Mesothelial cell of epicardium (in vitro differentiated cells): ENCODE results near the gene CD37. TPM values are rescaled to one million over a fixed set of nuclear protein-coding genes. Genes with fewer than 3 reads are reported as not detected.

Source experiments
- DNase-seq, 2 experiments: peaks; one replicate each; pipeline ENCODE4 v3.0.0; 2021; ENCODE audit warnings: low spot score in 2 of 2; ENCODE audit not compliant: unreplicated experiment in 2 of 2
- H3K27ac Mint-ChIP-seq: 2 replicates; pipeline ENCODE4 v1.8.0; 2021; ENCODE audit warnings: mixed read lengths
- H3K27me3 Mint-ChIP-seq: 2 replicates; pipeline ENCODE4 v1.8.0; 2021; ENCODE audit warnings: low read depth, mixed read lengths
- H3K36me3 Mint-ChIP-seq: 2 replicates; pipeline ENCODE4 v1.8.0; 2021; ENCODE audit warnings: mixed read lengths
- H3K4me1 Mint-ChIP-seq: 2 replicates; pipeline ENCODE4 v1.8.0; 2021; ENCODE audit warnings: mixed read lengths
- H3K4me3 Mint-ChIP-seq: 2 replicates; pipeline ENCODE4 v1.8.0; 2021; ENCODE audit warnings: mild to moderate bottlenecking, moderate library complexity, mixed read lengths
- H3K9me3 Mint-ChIP-seq: 2 replicates; pipeline ENCODE4 v1.8.0; 2021; ENCODE audit warnings: mixed read lengths
- total RNA-seq: library from RNA; stranded (reverse); gene quantifications from 3 replicates; pipeline ENCODE4 v1.2.1, GENCODE V29; 2021
- TF ChIP-seq, protein P1 (sequence below): fragments of 200-600 bp; sonication (generic); IDR thresholded peaks from one replicate; pipeline ENCODE4 v1.5.0; 2021; ENCODE audit warnings: antibody characterized with exemption; ENCODE audit not compliant: unreplicated experiment

The CD37 gene
- total RNA-seq, 1 donor from 2014 or later, result not detected

DNA sequence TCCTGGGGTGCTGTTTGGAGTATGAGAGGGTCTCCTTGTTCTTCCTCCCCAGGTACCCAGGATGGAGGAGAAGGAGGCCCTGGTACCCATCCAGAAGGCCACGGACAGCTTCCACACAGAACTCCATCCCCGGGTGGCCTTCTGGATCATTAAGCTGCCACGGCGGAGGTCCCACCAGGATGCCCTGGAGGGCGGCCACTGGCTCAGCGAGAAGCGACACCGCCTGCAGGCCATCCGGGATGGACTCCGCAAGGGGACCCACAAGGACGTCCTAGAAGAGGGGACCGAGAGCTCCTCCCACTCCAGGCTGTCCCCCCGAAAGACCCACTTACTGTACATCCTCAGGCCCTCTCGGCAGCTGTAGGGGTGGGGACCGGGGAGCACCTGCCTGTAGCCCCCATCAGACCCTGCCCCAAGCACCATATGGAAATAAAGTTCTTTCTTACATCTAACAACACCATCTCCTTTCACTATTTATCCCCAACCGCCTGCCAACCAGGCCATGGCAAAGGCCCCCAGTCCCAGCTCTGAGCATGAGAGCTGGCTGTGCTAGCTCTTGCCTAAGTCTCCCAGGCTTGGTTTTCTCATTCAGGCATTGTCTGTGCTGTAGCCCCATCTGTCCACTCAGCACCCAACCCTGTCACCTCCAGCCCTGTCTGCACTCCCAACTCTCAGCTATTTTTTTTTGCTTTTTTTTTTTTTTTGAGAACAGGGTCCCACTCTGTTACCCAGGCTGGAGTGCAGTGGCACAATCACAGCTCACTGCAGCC, 39.6 kb downstream of the CD37 start:
- no peak overlapping the region for H3K27ac Mint-ChIP-seq
- H3K4me3 Mint-ChIP-seq, result no peak overlapping the region
- no peaks in the 10 kb centered on the region for H3K4me1 Mint-ChIP-seq
- H3K36me3 Mint-ChIP-seq, result peaks cover 10% of the 10 kb centered on the region
- H3K9me3 Mint-ChIP-seq, result peaks cover 5% of the 10 kb centered on the region
- peaks cover 19% of the 10 kb centered on the region for H3K27me3 Mint-ChIP-seq
- DNase-seq, result no peak
- TF ChIP-seq, protein P1, sequence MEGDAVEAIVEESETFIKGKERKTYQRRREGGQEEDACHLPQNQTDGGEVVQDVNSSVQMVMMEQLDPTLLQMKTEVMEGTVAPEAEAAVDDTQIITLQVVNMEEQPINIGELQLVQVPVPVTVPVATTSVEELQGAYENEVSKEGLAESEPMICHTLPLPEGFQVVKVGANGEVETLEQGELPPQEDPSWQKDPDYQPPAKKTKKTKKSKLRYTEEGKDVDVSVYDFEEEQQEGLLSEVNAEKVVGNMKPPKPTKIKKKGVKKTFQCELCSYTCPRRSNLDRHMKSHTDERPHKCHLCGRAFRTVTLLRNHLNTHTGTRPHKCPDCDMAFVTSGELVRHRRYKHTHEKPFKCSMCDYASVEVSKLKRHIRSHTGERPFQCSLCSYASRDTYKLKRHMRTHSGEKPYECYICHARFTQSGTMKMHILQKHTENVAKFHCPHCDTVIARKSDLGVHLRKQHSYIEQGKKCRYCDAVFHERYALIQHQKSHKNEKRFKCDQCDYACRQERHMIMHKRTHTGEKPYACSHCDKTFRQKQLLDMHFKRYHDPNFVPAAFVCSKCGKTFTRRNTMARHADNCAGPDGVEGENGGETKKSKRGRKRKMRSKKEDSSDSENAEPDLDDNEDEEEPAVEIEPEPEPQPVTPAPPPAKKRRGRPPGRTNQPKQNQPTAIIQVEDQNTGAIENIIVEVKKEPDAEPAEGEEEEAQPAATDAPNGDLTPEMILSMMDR, result no peak

DNA sequence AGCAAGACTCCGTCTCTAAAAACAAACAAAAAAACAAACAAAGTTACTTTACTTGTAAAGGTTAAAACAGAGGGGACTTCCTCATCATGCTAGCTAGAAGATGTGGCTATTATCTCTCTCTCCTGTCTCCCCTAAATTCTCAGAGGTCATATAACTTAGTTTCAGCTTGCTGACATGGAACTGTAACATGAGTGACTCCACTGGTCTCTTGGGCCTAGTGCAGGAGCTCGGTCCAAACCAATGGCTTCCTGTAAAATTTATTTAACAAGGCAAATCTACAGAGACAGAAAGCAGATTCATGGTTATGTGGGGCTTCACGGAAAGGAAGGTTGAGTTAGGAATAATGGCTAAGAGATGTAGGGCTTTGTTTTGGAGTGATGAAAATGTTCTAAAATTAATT, 43.3 kb downstream of the CD37 start:
- H3K9me3 Mint-ChIP-seq, result peaks cover 11% of the 10 kb centered on the region
- no peaks in the 10 kb centered on the region for H3K4me1 Mint-ChIP-seq
- DNase-seq, result no peak
- no peak overlapping the region for H3K27ac Mint-ChIP-seq
- peaks cover 19% of the 10 kb centered on the region for H3K27me3 Mint-ChIP-seq
- no peak overlapping the region for H3K4me3 Mint-ChIP-seq
- TF ChIP-seq, protein P1, result no peak
- peaks cover 5% of the 10 kb centered on the region for H3K36me3 Mint-ChIP-seq

DNA sequence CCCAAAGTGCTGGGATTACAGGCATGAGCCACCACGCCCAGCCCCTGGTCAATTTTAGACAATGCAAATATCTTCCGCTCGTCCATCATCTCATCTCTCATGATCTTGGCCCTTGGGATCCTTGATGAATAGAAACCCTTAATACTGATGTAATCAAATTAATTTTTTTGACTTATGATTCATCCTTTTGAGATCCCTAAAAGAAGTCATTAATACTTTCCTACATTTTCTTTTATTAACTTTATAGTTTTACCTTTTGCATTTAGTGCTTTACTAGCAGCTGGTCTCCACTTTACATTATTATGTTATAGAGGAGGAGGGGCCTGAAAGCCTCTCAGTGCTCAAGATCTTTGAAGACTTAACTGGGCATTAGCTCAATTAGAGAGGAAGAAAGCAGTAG, 45.2 kb downstream of the CD37 start:
- Mint-ChIP-seq H3K36me3 (peaks cover 5% of the 10 kb centered on the region), H3K27ac (no peak overlapping the region), H3K4me1 (no peaks in the 10 kb centered on the region), H3K9me3 (peaks cover 15% of the 10 kb centered on the region), H3K4me3 (no peak overlapping the region), H3K27me3 (peaks cover 14% of the 10 kb centered on the region)
- no peak for DNase-seq
- TF ChIP-seq, protein P1, result no peak

DNA sequence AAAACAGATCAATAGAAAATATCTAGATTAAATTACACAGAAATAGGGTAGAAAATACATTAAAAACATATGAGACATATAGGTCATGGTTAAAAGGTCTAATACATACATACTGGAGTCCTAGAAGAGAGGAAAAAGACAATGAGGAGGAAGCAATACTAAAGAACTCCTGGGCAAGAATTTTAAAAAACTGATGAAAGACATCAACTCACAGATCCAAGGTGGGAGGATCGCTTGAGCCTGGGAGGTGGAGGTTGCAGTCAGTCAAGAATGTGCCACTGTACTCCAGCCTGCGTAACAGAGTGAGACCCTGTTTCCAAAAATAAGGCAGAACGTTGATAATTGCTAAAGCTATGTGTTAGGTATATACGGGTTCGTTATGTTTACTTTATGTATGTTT, 47.4 kb downstream of the CD37 start:
- H3K27me3 Mint-ChIP-seq, result peaks cover 3% of the 10 kb centered on the region
- no peak overlapping the region for H3K27ac Mint-ChIP-seq
- peaks cover 5% of the 10 kb centered on the region for H3K36me3 Mint-ChIP-seq
- no peak for DNase-seq
- H3K9me3 Mint-ChIP-seq, result peaks cover 15% of the 10 kb centered on the region
- H3K4me1 Mint-ChIP-seq, result no peaks in the 10 kb centered on the region
- TF ChIP-seq, protein P1, result no peak
- H3K4me3 Mint-ChIP-seq, result no peak overlapping the region

DNA sequence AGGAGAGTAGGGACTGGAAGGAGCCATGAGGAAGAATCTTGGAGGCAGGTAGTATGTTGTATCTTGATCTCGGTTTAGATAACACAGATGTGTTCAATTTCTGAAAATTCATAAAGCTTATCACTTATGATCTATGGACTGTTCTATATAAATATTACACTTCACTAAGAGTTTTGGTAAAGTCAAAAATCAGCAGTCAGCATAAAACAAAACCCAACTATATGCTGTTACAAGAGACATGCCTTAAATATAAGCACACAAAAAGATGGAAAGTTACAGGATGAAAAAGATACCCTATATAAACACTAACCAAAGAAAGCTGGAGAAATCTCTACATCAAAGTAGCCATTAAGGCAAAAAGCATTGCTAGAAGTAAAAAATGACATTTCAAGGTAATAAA, 48.4 kb downstream of the CD37 start:
- no peaks in the 10 kb centered on the region for H3K4me1 Mint-ChIP-seq
- peaks cover 3% of the 10 kb centered on the region for H3K27me3 Mint-ChIP-seq
- peaks cover 15% of the 10 kb centered on the region for H3K9me3 Mint-ChIP-seq
- no peak overlapping the region for H3K4me3 Mint-ChIP-seq
- DNase-seq, result no peak
- H3K36me3 Mint-ChIP-seq, result peaks cover 5% of the 10 kb centered on the region
- TF ChIP-seq, protein P1, result no peak
- H3K27ac Mint-ChIP-seq, result no peak overlapping the region

DNA sequence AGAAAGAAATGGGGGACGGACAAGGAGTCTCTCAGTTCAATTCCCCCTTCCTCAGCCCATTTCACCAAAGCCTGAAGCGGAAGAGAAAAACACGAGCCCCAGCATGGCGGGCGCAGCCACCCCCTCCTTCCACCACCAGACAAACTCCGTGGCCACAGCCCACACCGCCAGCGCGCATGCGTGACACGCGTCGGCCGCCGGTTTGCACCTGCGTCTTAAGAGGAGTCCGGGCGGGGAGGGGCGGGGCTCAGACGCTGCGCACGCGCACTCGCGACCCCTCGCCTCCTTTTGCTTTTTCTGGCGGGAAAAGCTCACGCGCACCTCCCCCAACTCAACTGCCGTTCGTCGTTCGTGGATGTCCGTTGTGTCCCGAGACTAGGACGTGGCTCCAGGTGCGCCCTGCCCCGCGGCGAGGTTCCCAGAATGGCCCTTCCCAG, 52.7 kb downstream of the CD37 start, which contains the start of gene KASH5:
Gene KASH5 (plus strand): TSS at position 314 of the 437 bp plus-strand sequence. CDS start 2,635 bp downstream, outside the sequence.
- TF ChIP-seq, protein P1, result no peak
- H3K4me3 Mint-ChIP-seq, result no peak within 1 kb of the TSS
- no peaks in the 10 kb centered on the region for H3K4me1 Mint-ChIP-seq

More for the DNA sequence above, 52.7 kb downstream of the CD37 start, which contains the start of gene KASH5:
- Mint-ChIP-seq H3K9me3 (peaks cover 5% of the 10 kb centered on the region), H3K27me3 (peaks cover 20% of the 10 kb centered on the region), H3K36me3 (no peaks in the 10 kb centered on the region), H3K27ac (no peak within 1 kb of the TSS)
- no peak for DNase-seq
